ENCODE measurements around the gene DHDH. TPM values are rescaled to one million over a fixed set of nuclear protein-coding genes. Genes with fewer than 3 reads are reported as not detected.

The DHDH gene
- total and polyA plus RNA-seq, 3 experiments from 2014 or later: 0.31 to 0.53 (median 0.42) TPM

DNA sequence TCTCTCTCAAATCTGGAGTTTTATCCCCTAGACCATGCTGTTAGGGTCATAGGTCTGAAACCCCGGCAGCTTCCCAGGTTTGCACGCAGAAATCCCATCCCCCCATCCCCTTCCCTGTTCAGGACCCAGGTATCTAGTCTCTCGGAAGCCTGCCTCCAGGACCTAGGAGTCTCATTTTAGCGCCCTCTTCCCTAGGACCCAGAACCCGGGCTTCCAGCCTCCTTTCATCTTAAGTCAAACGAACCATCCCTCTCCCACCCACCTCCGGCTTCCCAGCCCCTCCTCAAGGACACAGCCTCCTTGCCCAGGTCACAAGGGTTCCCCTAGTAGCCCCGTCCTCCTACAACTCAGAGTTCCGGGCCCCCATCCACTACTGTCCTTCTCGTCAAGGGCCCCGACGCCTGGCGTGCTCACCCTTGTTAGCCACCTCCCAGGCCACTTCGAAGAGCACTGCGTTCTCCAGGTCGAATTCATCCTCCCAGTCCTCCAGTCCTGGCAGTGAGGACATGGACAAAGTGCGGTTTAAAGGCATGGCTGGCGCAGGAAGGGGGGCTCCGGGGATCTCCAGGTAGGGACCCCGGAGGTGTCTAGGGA, 59.2 kb downstream of the DHDH start:
- peak overlapping the region; percentile 81 for H3K27ac ChIP-seq (ENCODE audit: low read depth, low read length)
- CTCF ChIA-PET: interaction anchor here (0.8 to 3.2 kb wide), 33 partner anchors 10 to 478 kb away, joined by 3 to 25 read pairs (median 5); partner anchors contain the start of genes FTL, LHB, LIN7B and NUCB1
- H3K36me3 Mint-ChIP-seq: peaks cover 4 to 33% (median 11%) of the 10 kb centered on the region in 3 donors
- peak overlapping the region; percentile 75 for H3K4me3 ChIP-seq (ENCODE audit: low read length)
- H3K27ac Mint-ChIP-seq: peak overlapping the region; percentile 80 to 98 (median 94)
- POLR2A ChIA-PET: interaction anchor here (0.5 to 1.8 kb wide), 16 partner anchors 8 to 884 kb away, joined by 3 to 18 read pairs (median 5); partner anchors contain the start of genes AKT1S1, FTL, NUCB1 and PPP1R15A
- peaks cover 27% of the 10 kb centered on the region for H3K4me1 ChIP-seq (ENCODE audit: insufficient read depth, low read length)
- H3K27me3 Mint-ChIP-seq: peaks cover 0 to 2% of the 10 kb centered on the region in 2 donors
- H3K4me1 Mint-ChIP-seq: peaks cover 31 to 48% (median 44%) of the 10 kb centered on the region in 3 donors
- no peak for DNase-seq
- peak overlapping the region; percentile 88 to 97 (median 96) for H3K4me3 Mint-ChIP-seq
- no peaks in the 10 kb centered on the region for H3K9me3 ChIP-seq (ENCODE audit: low read length)
- no peaks in the 10 kb centered on the region for H3K36me3 ChIP-seq (ENCODE audit: insufficient read depth, low read length)
- no peaks in the 10 kb centered on the region for H3K9me3 Mint-ChIP-seq
- H3K27me3 ChIP-seq (ENCODE audit: insufficient read depth, low read length, poor library complexity, severe bottlenecking): no peaks in the 10 kb centered on the region

DNA sequence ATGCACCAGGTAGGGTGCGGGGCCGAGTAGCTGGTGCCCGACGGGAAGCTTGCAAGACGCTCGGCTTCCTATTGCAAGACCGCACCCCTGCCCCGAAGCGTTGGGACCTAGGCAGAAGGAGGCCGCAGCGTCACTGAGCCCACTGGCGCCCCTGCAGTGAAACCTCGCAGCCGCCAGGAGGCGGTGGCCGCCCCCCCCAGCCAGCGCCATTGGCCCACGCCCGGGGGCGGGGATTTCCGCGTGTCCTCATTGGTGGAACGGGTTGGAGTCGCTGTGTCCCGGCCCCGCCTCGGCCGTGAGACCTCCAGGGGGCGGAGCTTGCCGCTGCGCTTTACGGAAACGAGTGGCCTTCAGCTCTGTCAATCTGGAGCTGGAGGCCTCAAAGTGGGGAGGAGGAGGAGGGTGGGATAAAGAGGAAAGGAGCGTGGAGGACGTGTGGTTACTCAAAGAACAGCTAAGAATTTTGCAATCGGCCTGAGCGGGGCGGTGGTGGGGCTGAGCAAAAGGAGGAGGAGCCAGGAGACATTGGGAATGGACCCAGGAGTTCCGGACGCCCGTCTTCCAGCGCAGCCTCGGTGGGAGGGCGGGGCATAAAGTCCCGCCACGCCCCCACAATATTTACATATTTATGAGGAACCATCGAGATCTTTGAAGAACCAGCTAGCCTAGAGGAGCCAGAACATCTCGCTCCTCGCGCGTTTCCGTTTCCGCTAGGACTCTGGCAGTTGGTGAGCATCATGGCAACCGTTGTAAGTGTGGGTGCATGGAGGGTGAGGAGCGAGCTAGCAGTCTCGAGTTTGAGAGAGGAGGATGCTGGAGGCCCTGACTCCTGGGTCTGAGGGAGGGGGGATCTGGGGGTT, 59.9 kb downstream of the DHDH start, which contains the start of the genes GYS1 and RUVBL2:
Gene GYS1 (minus strand): TSS at position 135 of the 860 bp plus-strand sequence. CDS start 197 bp downstream, outside the sequence.
Gene RUVBL2 (plus strand): TSS at position 713 of the 860 bp plus-strand sequence. CDS start 25 bp downstream, at position 738.
- peaks cover 27% of the 10 kb centered on the region for H3K4me1 ChIP-seq (ENCODE audit: insufficient read depth, low read length)
- Mint-ChIP-seq H3K36me3 (peaks cover 0 to 29% (median 7%) of the 10 kb centered on the region in 3 donors), H3K27me3 (peaks cover 0 to 2% of the 10 kb centered on the region in 2 donors), H3K4me1 (peaks cover 28 to 54% (median 41%) of the 10 kb centered on the region in 3 donors), H3K27ac (peak within 1 kb of the TSS; percentile 88 to 100 (median 98)), H3K9me3 (no peaks in the 10 kb centered on the region), H3K4me3 (peak within 1 kb of the TSS; percentile 88 to 97 (median 96))
- no peaks in the 10 kb centered on the region for H3K36me3 ChIP-seq (ENCODE audit: insufficient read depth, low read length)
- CTCF ChIA-PET: interaction anchor here (0.6 to 3.2 kb wide), 53 partner anchors 9 to 484 kb away, joined by 3 to 25 read pairs (median 4); partner anchors contain the start of genes BAX, CA11, FTL and LHB
- no peaks in the 10 kb centered on the region for H3K9me3 ChIP-seq (ENCODE audit: low read length)
- peak; percentile 98 to 99 (median 99) for DNase-seq
- H3K27ac ChIP-seq (ENCODE audit: low read depth, low read length): peak within 1 kb of the TSS; percentile 85
- POLR2A ChIA-PET: interaction anchor here (0.6 to 1.8 kb wide), 20 partner anchors 9 to 884 kb away, joined by 3 to 18 read pairs (median 4); partner anchors contain the start of genes AKT1S1, DHDH, FTL and NUCB1
- peak within 1 kb of the TSS; percentile 87 for H3K4me3 ChIP-seq (ENCODE audit: low read length)
- no peaks in the 10 kb centered on the region for H3K27me3 ChIP-seq (ENCODE audit: insufficient read depth, low read length, poor library complexity, severe bottlenecking)

DNA sequence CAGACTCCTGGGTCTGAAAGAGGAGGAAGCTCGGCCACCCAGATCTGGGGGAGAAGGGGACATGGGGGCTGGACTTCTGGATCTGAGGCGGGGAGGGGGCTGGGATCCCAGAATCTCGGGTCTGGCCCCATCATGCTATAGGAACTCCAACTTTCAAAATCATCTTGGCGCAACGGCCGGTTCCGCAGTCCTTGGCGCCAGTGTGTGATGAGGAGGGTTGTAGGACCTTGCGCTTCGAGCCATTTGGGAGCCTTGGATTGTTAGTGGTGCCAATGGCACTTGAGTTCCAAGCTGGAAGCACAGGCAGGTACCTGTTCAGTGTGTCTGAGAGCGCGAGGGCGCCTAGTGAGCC, 60.5 kb downstream of the DHDH start:
- Mint-ChIP-seq H3K36me3 (peaks cover 0 to 23% (median 4%) of the 10 kb centered on the region in 3 donors), H3K27me3 (peaks cover 0 to 2% of the 10 kb centered on the region in 2 donors), H3K4me3 (peak overlapping the region; percentile 88 to 97 (median 96)), H3K27ac (peak overlapping the region; percentile 88 to 100 (median 98)), H3K9me3 (no peaks in the 10 kb centered on the region), H3K4me1 (peaks cover 28 to 54% (median 41%) of the 10 kb centered on the region in 3 donors)
- Histone ChIP-seq H3K27me3 (ENCODE audit: insufficient read depth, low read length, poor library complexity, severe bottlenecking) (no peaks in the 10 kb centered on the region), H3K4me3 (ENCODE audit: low read length) (peak overlapping the region; percentile 87), H3K4me1 (ENCODE audit: insufficient read depth, low read length) (peaks cover 27% of the 10 kb centered on the region), H3K27ac (ENCODE audit: low read depth, low read length) (peak overlapping the region; percentile 85), H3K9me3 (ENCODE audit: low read length) (no peaks in the 10 kb centered on the region), H3K36me3 (ENCODE audit: insufficient read depth, low read length) (no peaks in the 10 kb centered on the region)
- POLR2A ChIA-PET: interaction anchor here (0.6 to 1.8 kb wide), 16 partner anchors 17 to 883 kb away, joined by 3 to 18 read pairs (median 5); partner anchors contain the start of genes AKT1S1, DHDH, FTL and NUCB1
- DNase-seq: no peak
- CTCF ChIA-PET: interaction anchor here (0.7 to 3.2 kb wide), 25 partner anchors 9 to 476 kb away, joined by 3 to 25 read pairs (median 6); partner anchors contain the start of genes CA11, FTL, LHB and LIN7B

Other genes with a start within 250 kb of the DHDH start
Only the 30 nearest of the 31 such genes appear.
- under 1 TPM; 0.68 to 0.69 TPM for gene MAMSTR, start 214.0 kb upstream of the DHDH start, total RNA-seq
- gene MAMSTR, start 214.0 kb upstream of the DHDH start, polyA plus RNA-seq: 0.40 TPM
- under 1 TPM; 0.20 to 0.22 TPM for gene RASIP1, start 193.1 kb upstream of the DHDH start, total RNA-seq
- gene RASIP1, start 193.1 kb upstream of the DHDH start, polyA plus RNA-seq: 0.09 TPM
- not detected for gene IZUMO1, start 186.8 kb upstream of the DHDH start, total RNA-seq
- gene IZUMO1, start 186.8 kb upstream of the DHDH start, polyA plus RNA-seq: not detected
- under 1 TPM; 0.09 TPM for gene FUT1, start 181.1 kb upstream of the DHDH start, total RNA-seq
- not detected for gene FUT1, start 181.1 kb upstream of the DHDH start, polyA plus RNA-seq
- not detected for gene FGF21, start 178.2 kb upstream of the DHDH start, total RNA-seq
- not detected for gene FGF21, start 178.2 kb upstream of the DHDH start, polyA plus RNA-seq
- 10 to 100 TPM; 61.9 to 62.6 TPM for gene BCAT2, start 122.7 kb upstream of the DHDH start, total RNA-seq
- 31.8 TPM for gene BCAT2, start 122.7 kb upstream of the DHDH start, polyA plus RNA-seq
- gene HSD17B14, start 97.2 kb upstream of the DHDH start, total RNA-seq: under 1 TPM; 0.18 to 0.37 TPM
- 1.1 TPM for gene HSD17B14, start 97.2 kb upstream of the DHDH start, polyA plus RNA-seq
- 1 to 10 TPM; 2.5 to 4.1 TPM for gene PLEKHA4, start 65.1 kb upstream of the DHDH start, total RNA-seq
- gene PLEKHA4, start 65.1 kb upstream of the DHDH start, polyA plus RNA-seq: 2.7 TPM
- gene PPP1R15A, start 61.3 kb upstream of the DHDH start, total RNA-seq: 10 to 100 TPM; 67.1 to 69.3 TPM
- gene PPP1R15A, start 61.3 kb upstream of the DHDH start, polyA plus RNA-seq: 159 TPM
- not detected for gene TULP2, start 35.0 kb upstream of the DHDH start, total RNA-seq
- gene TULP2, start 35.0 kb upstream of the DHDH start, polyA plus RNA-seq: not detected
- 10 to 100 TPM; 86.8 to 93.3 TPM for gene NUCB1, start 33.4 kb upstream of the DHDH start, total RNA-seq
- gene NUCB1, start 33.4 kb upstream of the DHDH start, polyA plus RNA-seq: 147 TPM
- gene BAX, start 21.2 kb downstream of the DHDH start, total RNA-seq: 100 to 1,000 TPM; 315 to 331 TPM
- 79.5 TPM for gene BAX, start 21.2 kb downstream of the DHDH start, polyA plus RNA-seq
- 1,000 to 10,000 TPM; 1,478 to 1,489 TPM for gene FTL, start 31.6 kb downstream of the DHDH start, total RNA-seq
- gene FTL, start 31.6 kb downstream of the DHDH start, polyA plus RNA-seq: 4,521 TPM
- 10 to 100 TPM; 38.2 to 38.9 TPM for gene GYS1, start 59.6 kb downstream of the DHDH start, total RNA-seq
- 31.5 TPM for gene GYS1, start 59.6 kb downstream of the DHDH start, polyA plus RNA-seq
- gene RUVBL2, start 60.2 kb downstream of the DHDH start, total RNA-seq: 100 to 1,000 TPM; 147 to 159 TPM
- 67.9 TPM for gene RUVBL2, start 60.2 kb downstream of the DHDH start, polyA plus RNA-seq
- not detected for gene LHB, start 83.4 kb downstream of the DHDH start, total RNA-seq
- not detected for gene LHB, start 83.4 kb downstream of the DHDH start, polyA plus RNA-seq
- not detected for gene CGB3, start 90.6 kb downstream of the DHDH start, total RNA-seq
- not detected for gene CGB3, start 90.6 kb downstream of the DHDH start, polyA plus RNA-seq
- gene CGB2, start 98.2 kb downstream of the DHDH start, total RNA-seq: not detected
- not detected for gene CGB2, start 98.2 kb downstream of the DHDH start, polyA plus RNA-seq
- not detected for gene CGB1, start 103.2 kb downstream of the DHDH start, total RNA-seq
- gene CGB1, start 103.2 kb downstream of the DHDH start, polyA plus RNA-seq: not detected
- gene CGB5, start 110.1 kb downstream of the DHDH start, total RNA-seq: not detected
- gene CGB5, start 110.1 kb downstream of the DHDH start, polyA plus RNA-seq: not detected
- not detected for gene CGB8, start 115.4 kb downstream of the DHDH start, total RNA-seq
- gene CGB8, start 115.4 kb downstream of the DHDH start, polyA plus RNA-seq: not detected
- not detected for gene CGB7, start 124.0 kb downstream of the DHDH start, total RNA-seq
- gene CGB7, start 124.0 kb downstream of the DHDH start, polyA plus RNA-seq: not detected
- not detected for gene NTF4, start 131.1 kb downstream of the DHDH start, total RNA-seq
- gene NTF4, start 131.1 kb downstream of the DHDH start, polyA plus RNA-seq: not detected
- gene KCNA7, start 139.0 kb downstream of the DHDH start, total RNA-seq: not detected
- not detected for gene KCNA7, start 139.0 kb downstream of the DHDH start, polyA plus RNA-seq
- 100 to 1,000 TPM; 210 to 221 TPM for gene SNRNP70, start 151.8 kb downstream of the DHDH start, total RNA-seq
- 66.2 TPM for gene SNRNP70, start 151.8 kb downstream of the DHDH start, polyA plus RNA-seq
- 1 to 10 TPM; 4.0 to 5.1 TPM for gene LIN7B, start 180.7 kb downstream of the DHDH start, total RNA-seq
- gene LIN7B, start 180.7 kb downstream of the DHDH start, polyA plus RNA-seq: 8.1 TPM
- 1 to 10 TPM; 1.4 to 2.5 TPM for gene C19orf73, start 185.4 kb downstream of the DHDH start, total RNA-seq
- gene C19orf73, start 185.4 kb downstream of the DHDH start, polyA plus RNA-seq: 3.1 TPM
- 1 to 10 TPM; 3.2 to 3.3 TPM for gene PPFIA3, start 185.8 kb downstream of the DHDH start, total RNA-seq
- gene PPFIA3, start 185.8 kb downstream of the DHDH start, polyA plus RNA-seq: 0.56 TPM
- gene HRC, start 221.7 kb downstream of the DHDH start, total RNA-seq: not detected
- not detected for gene HRC, start 221.7 kb downstream of the DHDH start, polyA plus RNA-seq
- gene TRPM4, start 224.1 kb downstream of the DHDH start, total RNA-seq: not detected
- gene TRPM4, start 224.1 kb downstream of the DHDH start, polyA plus RNA-seq: not detected

Data from CD8-positive, alpha-beta memory T cell (primary cell).